ENCODE measurements around the gene CDK5R1. TPM values are rescaled to one million over a fixed set of nuclear protein-coding genes. Genes with fewer than 3 reads are reported as not detected.

The CDK5R1 gene
- total RNA-seq, 1 donor from 2014 or later = 8.0 TPM

DNA sequence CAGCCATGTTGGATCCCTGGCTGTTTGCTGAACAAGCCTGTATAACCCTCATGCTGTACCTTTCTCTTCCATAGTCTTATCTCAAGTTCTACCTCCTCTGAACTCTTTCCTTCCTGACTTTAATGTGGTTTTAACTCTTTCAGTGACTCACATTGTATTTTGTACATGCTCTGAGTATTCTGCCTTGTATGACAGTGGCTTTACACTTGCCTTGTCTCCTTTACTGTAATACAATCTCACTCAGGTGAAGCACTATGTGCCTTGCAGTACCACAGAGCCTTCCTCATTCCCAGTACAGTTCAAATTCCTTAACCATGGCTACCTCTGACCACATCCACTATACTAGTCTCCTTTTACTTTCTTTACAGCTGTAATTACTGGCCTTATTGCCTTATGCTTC is 28.4 kb upstream of the CDK5R1 start:
- TF ChIP-seq, protein P1, sequence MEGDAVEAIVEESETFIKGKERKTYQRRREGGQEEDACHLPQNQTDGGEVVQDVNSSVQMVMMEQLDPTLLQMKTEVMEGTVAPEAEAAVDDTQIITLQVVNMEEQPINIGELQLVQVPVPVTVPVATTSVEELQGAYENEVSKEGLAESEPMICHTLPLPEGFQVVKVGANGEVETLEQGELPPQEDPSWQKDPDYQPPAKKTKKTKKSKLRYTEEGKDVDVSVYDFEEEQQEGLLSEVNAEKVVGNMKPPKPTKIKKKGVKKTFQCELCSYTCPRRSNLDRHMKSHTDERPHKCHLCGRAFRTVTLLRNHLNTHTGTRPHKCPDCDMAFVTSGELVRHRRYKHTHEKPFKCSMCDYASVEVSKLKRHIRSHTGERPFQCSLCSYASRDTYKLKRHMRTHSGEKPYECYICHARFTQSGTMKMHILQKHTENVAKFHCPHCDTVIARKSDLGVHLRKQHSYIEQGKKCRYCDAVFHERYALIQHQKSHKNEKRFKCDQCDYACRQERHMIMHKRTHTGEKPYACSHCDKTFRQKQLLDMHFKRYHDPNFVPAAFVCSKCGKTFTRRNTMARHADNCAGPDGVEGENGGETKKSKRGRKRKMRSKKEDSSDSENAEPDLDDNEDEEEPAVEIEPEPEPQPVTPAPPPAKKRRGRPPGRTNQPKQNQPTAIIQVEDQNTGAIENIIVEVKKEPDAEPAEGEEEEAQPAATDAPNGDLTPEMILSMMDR (conservative IDR thresholded peaks at IDR 0.05; ENCODE audit: low read depth, low read length) = no peak
- no peak overlapping the region for H3K4me3 ChIP-seq (ENCODE audit: low read depth, low read length)
- no peak for DNase-seq (ENCODE audit: low read depth)

DNA sequence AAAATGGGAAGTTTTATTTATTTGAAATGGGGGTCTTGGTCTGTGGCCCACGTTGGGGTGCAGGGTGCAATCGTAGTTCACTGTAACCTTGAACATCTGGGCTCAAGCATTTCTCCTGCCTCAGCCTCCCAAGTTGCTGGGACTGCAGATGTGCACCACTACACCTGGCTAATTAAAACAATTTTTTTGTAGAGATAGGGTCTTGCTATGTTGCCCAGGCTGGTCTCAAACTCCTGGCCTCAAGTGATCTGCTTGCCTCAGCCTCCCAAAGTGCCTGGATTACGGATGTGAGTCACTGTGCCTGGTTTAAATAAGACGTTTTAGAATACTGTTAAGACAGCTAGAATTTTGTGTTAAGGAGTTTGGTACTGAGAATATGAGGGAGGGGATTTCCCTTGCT is 26.7 kb upstream of the CDK5R1 start:
- TF ChIP-seq, protein P1 (conservative IDR thresholded peaks at IDR 0.05; ENCODE audit: low read depth, low read length) = no peak
- no peak for DNase-seq (ENCODE audit: low read depth)

DNA sequence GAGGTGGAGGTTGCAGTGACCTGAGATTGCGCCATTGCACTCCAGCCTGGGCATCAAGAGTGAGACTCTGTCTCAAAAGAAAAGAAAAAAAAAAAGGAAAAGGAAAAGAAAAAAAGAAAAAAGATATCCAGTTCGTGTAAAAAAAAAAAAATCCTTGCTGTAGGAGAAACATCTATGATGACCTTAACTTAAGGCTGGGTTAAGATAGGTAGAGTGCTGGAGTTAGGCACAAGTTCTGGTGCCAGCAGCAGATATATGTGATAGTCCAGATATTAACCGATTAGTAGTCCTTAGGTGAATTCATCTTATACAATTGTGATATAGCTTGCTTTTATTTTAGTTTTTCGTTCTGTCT is 25.3 kb upstream of the CDK5R1 start:
- TF ChIP-seq, protein P1 (conservative IDR thresholded peaks at IDR 0.05; ENCODE audit: low read depth, low read length) = no peak
- DNase-seq (ENCODE audit: low read depth) = no peak

More for the DNA sequence above, 26.7 kb upstream of the CDK5R1 start:
- no peak overlapping the region for H3K4me3 ChIP-seq (ENCODE audit: low read depth, low read length)

DNA sequence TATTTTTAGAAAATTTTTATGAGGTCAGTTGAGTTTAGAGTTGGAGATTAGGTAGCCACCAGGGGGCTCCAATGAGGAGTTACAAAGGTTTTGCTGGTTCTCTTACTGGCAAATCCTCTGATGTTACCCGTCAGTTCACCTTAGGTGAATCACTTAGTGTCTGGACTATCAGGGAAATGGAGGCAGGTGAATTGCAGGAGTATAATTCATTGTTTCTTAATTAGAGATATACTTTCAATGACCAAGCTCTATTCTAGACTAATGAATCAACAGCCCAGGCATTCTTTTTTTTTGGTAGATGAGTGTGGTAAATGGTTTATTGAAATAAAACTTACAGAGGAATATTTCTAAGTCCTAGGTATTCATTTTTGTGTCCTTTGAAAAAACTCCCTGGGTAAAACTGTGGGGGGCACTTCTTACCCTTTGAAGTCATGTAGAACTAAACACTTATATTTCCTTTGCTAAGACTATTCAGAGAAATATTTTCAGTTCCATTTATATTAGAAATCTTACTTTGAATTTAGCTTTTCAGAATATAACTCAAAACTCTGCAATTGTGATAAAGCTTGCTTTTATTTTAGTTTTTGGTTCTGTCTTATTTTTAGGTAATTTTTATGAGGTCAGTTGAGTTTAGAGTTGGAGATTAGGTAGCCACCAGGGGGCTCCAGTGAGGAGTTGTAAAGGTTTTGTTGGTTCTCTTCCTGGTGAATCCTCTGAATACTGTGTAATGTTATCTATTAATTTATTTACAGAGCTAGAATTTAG is 24.8 kb upstream of the CDK5R1 start:
- DNase-seq (ENCODE audit: low read depth) = no peak
- TF ChIP-seq, protein P1 (conservative IDR thresholded peaks at IDR 0.05; ENCODE audit: low read depth, low read length) = peak; percentile 73
- H3K4me3 ChIP-seq (ENCODE audit: low read depth, low read length) = no peak overlapping the region

More for the DNA sequence above, 25.3 kb upstream of the CDK5R1 start:
- no peak overlapping the region for H3K4me3 ChIP-seq (ENCODE audit: low read depth, low read length)

DNA sequence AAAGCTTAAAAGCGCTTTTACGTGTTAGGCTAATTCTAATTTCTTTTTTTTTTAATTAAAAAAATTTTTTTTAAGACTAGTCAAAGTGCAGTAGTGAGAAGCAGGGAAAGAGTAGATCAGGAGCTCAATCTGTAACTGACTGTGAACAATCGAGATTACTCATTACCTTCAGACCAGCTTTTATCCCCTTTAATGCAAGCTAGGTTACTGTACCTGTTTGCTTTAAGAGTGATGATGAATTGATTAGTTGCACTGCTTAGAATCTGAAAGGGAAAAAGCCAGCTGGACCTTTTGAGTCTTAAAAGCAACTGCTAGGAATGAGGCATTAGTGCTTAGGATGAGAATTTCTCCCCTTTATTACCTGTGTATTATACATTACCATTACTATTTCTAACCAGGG is 23.5 kb upstream of the CDK5R1 start:
- H3K4me3 ChIP-seq (ENCODE audit: low read depth, low read length) = no peak overlapping the region
- TF ChIP-seq, protein P1 (conservative IDR thresholded peaks at IDR 0.05; ENCODE audit: low read depth, low read length) = no peak
- DNase-seq (ENCODE audit: low read depth) = no peak

DNA sequence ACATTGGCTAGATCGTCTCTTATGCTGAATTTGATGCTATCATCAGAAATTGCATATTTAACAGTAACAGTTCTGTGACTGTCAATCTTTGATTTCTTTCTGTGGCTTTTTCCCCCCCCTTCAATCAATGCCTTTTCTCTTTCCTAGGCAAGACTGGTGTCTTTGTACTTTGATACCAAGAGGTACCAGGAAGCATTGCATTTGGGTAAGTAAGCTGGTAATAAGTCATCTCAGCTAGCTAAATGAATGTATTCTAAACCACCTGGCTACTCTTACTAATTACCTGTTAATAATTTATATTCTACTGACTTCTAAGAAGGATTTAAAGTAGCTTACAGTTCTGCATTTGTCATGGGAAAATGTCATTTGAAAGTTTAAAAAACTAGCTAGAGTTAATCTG is 22.4 kb upstream of the CDK5R1 start:
- H3K4me3 ChIP-seq (ENCODE audit: low read depth, low read length) = no peak overlapping the region
- TF ChIP-seq, protein P1 (conservative IDR thresholded peaks at IDR 0.05; ENCODE audit: low read depth, low read length) = no peak
- DNase-seq (ENCODE audit: low read depth) = no peak

DNA sequence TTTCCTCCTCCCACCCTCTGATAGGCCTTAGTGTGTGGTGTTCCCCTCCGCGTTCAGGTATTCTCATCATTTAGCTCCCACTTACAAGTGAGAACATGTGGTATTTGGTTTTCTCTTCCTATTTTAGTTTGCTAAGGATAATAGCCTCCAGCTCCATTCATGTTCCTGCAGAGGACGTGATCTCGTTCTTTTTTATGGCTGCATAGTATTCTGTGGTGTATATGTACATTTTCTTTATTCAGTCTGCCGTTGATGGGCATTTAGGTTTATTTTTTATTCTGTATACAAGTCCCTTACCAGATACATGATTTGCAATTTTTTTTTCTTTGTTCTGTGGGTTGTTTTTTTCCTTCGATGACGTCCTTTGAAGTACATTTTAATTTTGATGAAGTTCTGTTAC is 18.8 kb upstream of the CDK5R1 start:
- no peak overlapping the region for H3K4me3 ChIP-seq (ENCODE audit: low read depth, low read length)
- DNase-seq (ENCODE audit: low read depth) = no peak
- TF ChIP-seq, protein P1 (conservative IDR thresholded peaks at IDR 0.05; ENCODE audit: low read depth, low read length) = no peak

Data from epithelial cell of proximal tubule (primary cell).